NB4 (cell line): ENCODE data around the gene CCNB3.

Experiments
- DNase-seq: peaks from one replicate; pipeline ENCODE4 v3.0.0; 2010; ENCODE audit warnings: low read depth
- H3K4me3 ChIP-seq: one replicate; pipeline ENCODE4 v1.5.1; 2011; ENCODE audit warnings: mild to moderate bottlenecking, low read depth, low read length, moderate library complexity
- CTCF ChIP-seq: IDR thresholded peaks from one replicate; pipeline ENCODE4 v1.5.1; 2012; ENCODE audit warnings: low read depth, low read length
- MAX ChIP-seq: IDR thresholded peaks from 2 replicates; pipeline ENCODE4 v1.6.1; 2011; ENCODE audit warnings: low read depth, low read length
- MYC ChIP-seq: IDR thresholded peaks from 2 replicates; pipeline ENCODE4 v1.6.1; 2011; ENCODE audit warnings: low read depth, low read length
- POLR2A ChIP-seq: IDR thresholded peaks from 2 replicates; pipeline ENCODE4 v1.6.1; 2011; ENCODE audit warnings: mild to moderate bottlenecking; ENCODE audit not compliant: insufficient read length; ENCODE audit errors: extremely low read depth

CCNB3 gene

GRCh38 chrX:50375481-50376267, 171.1 kb downstream of the CCNB3 start:
- TF ChIP-seq CTCF: no peak
- TF ChIP-seq MAX: no peak
- TF ChIP-seq MYC: no peak
- TF ChIP-seq POLR2A: no peak
- no peak for DNase-seq
- no peak overlapping the region for H3K4me3 ChIP-seq

GRCh38 chrX:50381729-50382415, 177.3 kb downstream of the CCNB3 start:
- no peak for DNase-seq
- H3K4me3 ChIP-seq: no peak overlapping the region
- TF ChIP-seq CTCF (no peak), MAX (no peak), POLR2A (no peak), MYC (no peak)

GRCh38 chrX:50386520-50386919, 182.0 kb downstream of the CCNB3 start:
- TF ChIP-seq MYC (no peak), POLR2A (no peak), MAX (no peak), CTCF (no peak)

GRCh38 chrX:50393902-50394301, 189.3 kb downstream of the CCNB3 start:
- TF ChIP-seq MAX: no peak
- no peak for TF ChIP-seq MYC
- TF ChIP-seq POLR2A: no peak
- no peak for TF ChIP-seq CTCF
- no peak for DNase-seq
- H3K4me3 ChIP-seq: no peak overlapping the region

More at GRCh38 chrX:50386520-50386919, 182.0 kb downstream of the CCNB3 start:
- no peak overlapping the region for H3K4me3 ChIP-seq
- DNase-seq: no peak
